HepG2 (cell line): Measurements from ENCODE around the gene CRAMP1. TPM values are rescaled to one million over a fixed set of nuclear protein-coding genes. Genes with fewer than 3 reads are reported as not detected.

Experiments
- CBX2 ChIP-seq, 2 experiments: fragments of 200-600 bp in 1 of 2; sonication (generic); formaldehyde crosslinking in 1 of 2; IDR thresholded peaks; 2 replicates each; pipeline versions ENCODE4 v1.7.0 to v1.8.1; 2018 to 2022; ENCODE audit warnings: low read depth in 2 of 2, low read length in 1 of 2, mild to moderate bottlenecking in 1 of 2, missing genetic modification reagents in 1 of 2
- ELF4 ChIP-seq: sonication (generic); formaldehyde crosslinking; IDR thresholded peaks from 2 replicates; pipeline ENCODE4 v1.5.0; 2020; ENCODE audit warnings: missing genetic modification reagents, mild to moderate bottlenecking, moderate library complexity, borderline replicate concordance
- FOXJ3 ChIP-seq: sonication (generic); formaldehyde crosslinking; IDR thresholded peaks from 2 replicates; pipeline ENCODE4 v1.4.0; 2020; ENCODE audit warnings: missing genetic modification reagents, mild to moderate bottlenecking, borderline replicate concordance
- IRX3 ChIP-seq: sonication (generic); formaldehyde crosslinking; IDR thresholded peaks from 2 replicates; pipeline ENCODE4 v1.8.1; 2023; ENCODE audit warnings: mild to moderate bottlenecking, low read depth, missing genetic modification reagents, borderline replicate concordance
- KDM5B ChIP-seq: sonication (generic); formaldehyde crosslinking; IDR thresholded peaks from 2 replicates; pipeline ENCODE4 v1.4.0; 2020; ENCODE audit warnings: missing genetic modification reagents, mild to moderate bottlenecking, borderline replicate concordance
- NR2F1 ChIP-seq, 2 experiments: fragments of 450-650 bp in 1 of 2; formaldehyde crosslinking in 1 of 2; IDR thresholded peaks; 2 replicates each; pipeline versions ENCODE4 v1.5.0 to v1.6.1; 2016 to 2020; ENCODE audit warnings: mild to moderate bottlenecking in 1 of 2, missing compliant biosample characterization in 1 of 2, missing genetic modification reagents in 1 of 2, moderate library complexity in 1 of 2
- POLR2G ChIP-seq: fragments of 200-400 bp; formaldehyde crosslinking; IDR thresholded peaks from 2 replicates; pipeline ENCODE4 v1.6.1; 2018; ENCODE audit warnings: mild to moderate bottlenecking, low read depth, low read length, moderate library complexity
- SALL2 ChIP-seq: sonication (generic); formaldehyde crosslinking; IDR thresholded peaks from 2 replicates; pipeline ENCODE4 v1.8.1; 2023; ENCODE audit warnings: mild to moderate bottlenecking, missing genetic modification reagents, inconsistent platforms
- SAP130 ChIP-seq: IDR thresholded peaks from 2 replicates; pipeline ENCODE4 v1.6.1; 2016; ENCODE audit warnings: low read depth
- SMC3 ChIP-seq: IDR thresholded peaks from 2 replicates; pipeline ENCODE4 v1.6.1; 2011; ENCODE audit warnings: low read length, improper control_type of control experiment
- TERF1 ChIP-seq: sonication (generic); formaldehyde crosslinking; IDR thresholded peaks from 2 replicates; pipeline ENCODE4 v1.8.0; 2022; ENCODE audit warnings: mild to moderate bottlenecking, missing genetic modification reagents, moderate library complexity
- THYN1 ChIP-seq: sonication (generic); formaldehyde crosslinking; IDR thresholded peaks from 2 replicates; pipeline ENCODE4 v1.8.1; 2023; ENCODE audit warnings: low read depth, mild to moderate bottlenecking, moderate library complexity, missing genetic modification reagents, borderline replicate concordance
- XRCC5 ChIP-seq: fragments of 200-400 bp; formaldehyde crosslinking; optimal IDR thresholded peaks from 2 replicates; pipeline ENCODE3; 2017; ENCODE audit warnings: mild to moderate bottlenecking, low read length
- ZNF280D ChIP-seq: sonication (generic); formaldehyde crosslinking; IDR thresholded peaks from 2 replicates; pipeline ENCODE4 v1.5.1; 2020; ENCODE audit warnings: mild to moderate bottlenecking, missing genetic modification reagents
- ZNF329 ChIP-seq: sonication (generic); formaldehyde crosslinking; IDR thresholded peaks from 2 replicates; pipeline ENCODE4 v1.9.0; 2021; ENCODE audit warnings: low read depth, mild to moderate bottlenecking, missing genetic modification reagents
- ZNF615 ChIP-seq: sonication (generic); formaldehyde crosslinking; IDR thresholded peaks from 2 replicates; pipeline ENCODE4 v1.5.0; 2020; ENCODE audit warnings: mild to moderate bottlenecking, missing genetic modification reagents, borderline replicate concordance
- ZNF710 ChIP-seq: sonication (generic); formaldehyde crosslinking; IDR thresholded peaks from 2 replicates; pipeline ENCODE4 v1.5.0; 2020; ENCODE audit warnings: mild to moderate bottlenecking, missing genetic modification reagents, borderline replicate concordance
- ZNF766 ChIP-seq: sonication (generic); formaldehyde crosslinking; IDR thresholded peaks from 2 replicates; pipeline ENCODE4 v1.5.0; 2020; ENCODE audit warnings: missing genetic modification reagents, borderline replicate concordance
- polyA plus RNA-seq, 8 experiments: library from polyadenylated mRNA; depleted of rRNA in 3 of 8; stranded (reverse) in 7 of 8; unstranded in 1 of 8; fragments of >200 nt; fragmentation: Illumina TruSeq in 4 of 8; extraction: Trizol in 4 of 8; gene quantifications; 2 replicates each; pipeline versions ENCODE4 v1.2.1 to v1.2.3, GENCODE V29; 2011 to 2016; ENCODE audit warnings: low read depth in 4 of 8, missing spikeins in 1 of 8, mixed read lengths in 1 of 8; ENCODE audit not compliant: insufficient read depth in 1 of 8
- total RNA-seq, 5 experiments: library from RNA; depleted of rRNA; stranded (reverse); fragments of >200 nt; fragmentation: Illumina TruSeq; extraction: Trizol; gene quantifications; 2 replicates each; pipeline ENCODE4 v1.2.3, GENCODE V29; 2016; ENCODE audit warnings: low read depth in 1 of 5
- TF ChIP-seq, protein P1 (sequence below): sonication (generic); formaldehyde crosslinking; IDR thresholded peaks from 2 replicates; pipeline ENCODE4 v1.9.0; 2022; ENCODE audit warnings: missing genetic modification reagents, mild to moderate bottlenecking, borderline replicate concordance

Gene CRAMP1
- total and polyA plus RNA-seq, 2 of the 13 experiments (the other 11 are each of a cell fraction or from before 2014, with no cell fraction given) = 6.8 to 9.7 TPM

- TF ChIP-seq ELF4 (CRISPR knock-in tag) (peak; percentile 86; the same call in 1 of the 2 replicates), SMC3 (no peak), NR2F1 (CRISPR knock-in tag; IDR thresholded peaks at IDR 0.05) (peak in 1 of 2 experiments; percentile 43; a peak in 1 of 4 replicates), ZNF766 (CRISPR knock-in tag) (peak; percentile 40; the same call in 1 of the 2 replicates), XRCC5 (no peak), IRX3 (CRISPR knock-in tag) (no peak), FOXJ3 (CRISPR knock-in tag) (no peak), THYN1 (CRISPR knock-in tag) (0 out of 2 replicates have a peak, but pooled peaks have one; percentile 47), CBX2 (IDR thresholded peaks at IDR 0.05; ENCODE audit: low read depth, low read length) (no peak), CBX2 (CRISPR knock-in tag; IDR thresholded peaks at IDR 0.05; ENCODE audit: low read depth) (no peak), SALL2 (CRISPR knock-in tag) (peak; percentile 71; the same call in 1 of the 2 replicates), ZNF329 (CRISPR knock-in tag) (0 out of 2 replicates have a peak, but pooled peaks have one; percentile 15), KDM5B (peak; percentile 82), ZNF280D (CRISPR knock-in tag) (no peak), ZNF710 (CRISPR knock-in tag) (peak; percentile 29; the same call in 1 of the 2 replicates), ZNF615 (no peak), POLR2G (0 out of 2 replicates have a peak, but pooled peaks have one; percentile 45), SAP130 (peak; percentile 96), TERF1 (CRISPR knock-in tag) (no peak)
- TF ChIP-seq, protein P1, sequence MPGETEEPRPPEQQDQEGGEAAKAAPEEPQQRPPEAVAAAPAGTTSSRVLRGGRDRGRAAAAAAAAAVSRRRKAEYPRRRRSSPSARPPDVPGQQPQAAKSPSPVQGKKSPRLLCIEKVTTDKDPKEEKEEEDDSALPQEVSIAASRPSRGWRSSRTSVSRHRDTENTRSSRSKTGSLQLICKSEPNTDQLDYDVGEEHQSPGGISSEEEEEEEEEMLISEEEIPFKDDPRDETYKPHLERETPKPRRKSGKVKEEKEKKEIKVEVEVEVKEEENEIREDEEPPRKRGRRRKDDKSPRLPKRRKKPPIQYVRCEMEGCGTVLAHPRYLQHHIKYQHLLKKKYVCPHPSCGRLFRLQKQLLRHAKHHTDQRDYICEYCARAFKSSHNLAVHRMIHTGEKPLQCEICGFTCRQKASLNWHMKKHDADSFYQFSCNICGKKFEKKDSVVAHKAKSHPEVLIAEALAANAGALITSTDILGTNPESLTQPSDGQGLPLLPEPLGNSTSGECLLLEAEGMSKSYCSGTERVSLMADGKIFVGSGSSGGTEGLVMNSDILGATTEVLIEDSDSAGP = peak; percentile 74; the same call in 1 of the 2 replicates
Measured at GRCh38 chr16:1610071-1610898, 1.9 kb upstream of the CRAMP1 start (continued).
